H9 (cell line): ENCODE measurements around the gene MAD1L1. TPM values are rescaled to one million over a fixed set of nuclear protein-coding genes. Genes with fewer than 3 reads are reported as not detected.

ENCODE experiments used
- DNase-seq: peaks from one replicate; pipeline ENCODE4 v3.0.0-alpha.2; 2017
- H2AFZ ChIP-seq: one replicate; pipeline ENCODE4 v1.6.1; 2013; ENCODE audit warnings: mild to moderate bottlenecking, low read length, control low read depth, moderate library complexity
- H2AK5ac ChIP-seq: 2 replicates; pipeline ENCODE4 v1.6.1; 2013; ENCODE audit warnings: low read length, control low read depth, mixed read lengths; ENCODE audit not compliant: insufficient read length
- H2BK120ac ChIP-seq: one replicate; pipeline ENCODE4 v1.6.1; 2013; ENCODE audit warnings: low read depth, mild to moderate bottlenecking, low read length, control low read depth, inconsistent platforms; ENCODE audit not compliant: poor library complexity, severe bottlenecking
- H2BK12ac ChIP-seq: 2 replicates; pipeline ENCODE4 v1.6.1; 2013; ENCODE audit warnings: low read length, control low read depth, mixed read lengths, low read depth; ENCODE audit not compliant: insufficient read length
- H2BK15ac ChIP-seq: 2 replicates; pipeline ENCODE4 v1.6.1; 2013; ENCODE audit warnings: low read depth, low read length, control low read depth
- H2BK20ac ChIP-seq: one replicate; pipeline ENCODE4 v1.6.1; 2013; ENCODE audit warnings: low read depth, mild to moderate bottlenecking, low read length, control low read depth, inconsistent platforms; ENCODE audit not compliant: poor library complexity, severe bottlenecking
- H2BK5ac ChIP-seq: 2 replicates; pipeline ENCODE4 v1.6.1; 2013; ENCODE audit warnings: low read length, control low read depth, mixed read lengths; ENCODE audit not compliant: insufficient read length
- H3K14ac ChIP-seq: 2 replicates; pipeline ENCODE4 v1.6.1; 2013; ENCODE audit warnings: low read length, control low read depth; ENCODE audit not compliant: insufficient read depth
- H3K18ac ChIP-seq: 2 replicates; pipeline ENCODE4 v1.6.1; 2013; ENCODE audit warnings: low read depth, mild to moderate bottlenecking, mixed read lengths, low read length, control low read depth; ENCODE audit not compliant: insufficient read length
- H3K23ac ChIP-seq: 2 replicates; pipeline ENCODE4 v1.6.1; 2013; ENCODE audit warnings: low read length, control low read depth, mixed read lengths, low read depth; ENCODE audit not compliant: insufficient read length
- H3K23me2 ChIP-seq: 2 replicates; pipeline ENCODE4 v1.6.1; 2013; ENCODE audit warnings: low read depth, mild to moderate bottlenecking, mixed read lengths, low read length, control low read depth; ENCODE audit not compliant: insufficient read length, poor library complexity, severe bottlenecking
- H3K27ac ChIP-seq: 2 replicates; pipeline ENCODE4 v1.5.1; 2013; ENCODE audit warnings: low read length, control low read depth, mixed read lengths, low read depth; ENCODE audit not compliant: insufficient read length
- H3K27me3 ChIP-seq: 2 replicates; pipeline ENCODE4 v1.6.1; 2013; ENCODE audit warnings: low read length, control low read depth, inconsistent platforms; ENCODE audit not compliant: insufficient read depth
- H3K4ac ChIP-seq: 2 replicates; pipeline ENCODE4 v1.6.1; 2013; ENCODE audit warnings: low read depth, mild to moderate bottlenecking, control low read depth, inconsistent platforms, low read length, moderate library complexity
- H3K4me1 ChIP-seq: 2 replicates; pipeline ENCODE4 v1.6.1; 2013; ENCODE audit warnings: low read length, control low read depth, inconsistent platforms; ENCODE audit not compliant: insufficient read depth
- H3K4me2 ChIP-seq: 2 replicates; pipeline ENCODE4 v1.6.1; 2013; ENCODE audit warnings: low read length, control low read depth, mixed read lengths; ENCODE audit not compliant: insufficient read length, insufficient read depth
- H3K56ac ChIP-seq: 2 replicates; pipeline ENCODE4 v1.6.1; 2013; ENCODE audit warnings: low read depth, mild to moderate bottlenecking, mixed read lengths, low read length, control low read depth; ENCODE audit not compliant: insufficient read length
- H3K79me1 ChIP-seq: 2 replicates; pipeline ENCODE4 v1.6.1; 2013; ENCODE audit warnings: low read depth, mild to moderate bottlenecking, moderate library complexity, low read length, control low read depth, inconsistent platforms; ENCODE audit not compliant: insufficient read depth, poor library complexity, severe bottlenecking
- H3K79me2 ChIP-seq: 2 replicates; pipeline ENCODE4 v1.6.1; 2013; ENCODE audit warnings: low read length, control low read depth, inconsistent platforms; ENCODE audit not compliant: insufficient read depth
- H3K9ac ChIP-seq: 2 replicates; pipeline ENCODE4 v1.6.1; 2013; ENCODE audit warnings: low read length, control low read depth, mixed read lengths; ENCODE audit not compliant: insufficient read length; ENCODE audit errors: extremely low read depth
- H3K9me3 ChIP-seq: one replicate; pipeline ENCODE4 v1.6.1; 2013; ENCODE audit warnings: low read depth, low read length, inconsistent platforms; ENCODE audit not compliant: control insufficient read depth
- H3T11ph ChIP-seq: one replicate; pipeline ENCODE4 v1.6.1; 2013; ENCODE audit warnings: mild to moderate bottlenecking, low read length, control low read depth, inconsistent platforms
- H4K20me1 ChIP-seq: one replicate; pipeline ENCODE4 v1.6.1; 2013; ENCODE audit not compliant: control insufficient read depth, insufficient read length, insufficient read depth
- H4K5ac ChIP-seq: 2 replicates; pipeline ENCODE4 v1.6.1; 2013; ENCODE audit warnings: low read depth, mild to moderate bottlenecking, mixed read lengths, low read length, control low read depth; ENCODE audit not compliant: insufficient read length
- H4K8ac ChIP-seq: replicated peaks from 2 replicates; pipeline ENCODE4 v1.6.1; 2013; ENCODE audit warnings: low read length, control low read depth, mixed read lengths, low read depth; ENCODE audit not compliant: insufficient read length
- H4K91ac ChIP-seq: 2 replicates; pipeline ENCODE4 v1.6.1; 2013; ENCODE audit warnings: low read depth, mild to moderate bottlenecking, moderate library complexity, mixed read lengths, low read length, control low read depth; ENCODE audit not compliant: insufficient read length
- H3K27ac Mint-ChIP-seq, 3 experiments: 2 replicates in 2 of 3; 3 replicates in 1 of 3; pipeline ENCODE4 v1.8.0; 2020 to 2021; ENCODE audit warnings: mixed read lengths in 3 of 3, mild to moderate bottlenecking in 1 of 3, moderate library complexity in 1 of 3
- H3K27me3 Mint-ChIP-seq: 2 replicates; pipeline ENCODE4 v1.8.0; 2021; ENCODE audit warnings: low read depth, mild to moderate bottlenecking, moderate library complexity, mixed read lengths
- H3K36me3 Mint-ChIP-seq, 3 experiments: 2 replicates in 2 of 3; 3 replicates in 1 of 3; pipeline ENCODE4 v1.8.0; 2020 to 2021; ENCODE audit warnings: low read depth in 3 of 3, mixed read lengths in 3 of 3; ENCODE audit not compliant: insufficient read depth in 1 of 3
- H3K4me1 Mint-ChIP-seq, 2 experiments: 2 replicates each; pipeline ENCODE4 v1.8.0; 2020; ENCODE audit warnings: mixed read lengths in 2 of 2
- H3K4me3 Mint-ChIP-seq, 2 experiments: 2 replicates in 1 of 2; 3 replicates in 1 of 2; pipeline ENCODE4 v1.8.0; 2020 to 2021; ENCODE audit warnings: mild to moderate bottlenecking in 2 of 2, mixed read lengths in 2 of 2, moderate library complexity in 1 of 2
- H3K9me3 Mint-ChIP-seq, 2 experiments: 2 replicates in 1 of 2; 3 replicates in 1 of 2; pipeline ENCODE4 v1.8.0; 2020; ENCODE audit warnings: mild to moderate bottlenecking in 2 of 2, mixed read lengths in 2 of 2, moderate library complexity in 1 of 2
- WGBS: extraction: QIAGEN DNeasy Blood & Tissue Kit; methylation state at CpG from one replicate; pipeline ENCODE4 v1.1.7; 2013; ENCODE audit warnings: missing lambda C conversion rate, low lambda C conversion rate, mixed read lengths; ENCODE audit not compliant: insufficient read length; ENCODE audit errors: extremely low coverage; 5-methylcytosine and 5-hydroxymethylcytosine counted together
- total RNA-seq: library from RNA; stranded (reverse); gene quantifications from 2 replicates; pipeline ENCODE4 v1.2.1, GENCODE V29; 2021
- TF ChIP-seq, protein P1 (sequence below): fragments of 200-600 bp; sonication (generic); conservative IDR thresholded peaks from 3 replicates; pipeline ENCODE4 v1.8.0; 2021; ENCODE audit warnings: antibody characterized with exemption, mild to moderate bottlenecking

Gene MAD1L1
- total RNA-seq, 1 experiment from 2014 or later, result 39.0 TPM

DNA sequence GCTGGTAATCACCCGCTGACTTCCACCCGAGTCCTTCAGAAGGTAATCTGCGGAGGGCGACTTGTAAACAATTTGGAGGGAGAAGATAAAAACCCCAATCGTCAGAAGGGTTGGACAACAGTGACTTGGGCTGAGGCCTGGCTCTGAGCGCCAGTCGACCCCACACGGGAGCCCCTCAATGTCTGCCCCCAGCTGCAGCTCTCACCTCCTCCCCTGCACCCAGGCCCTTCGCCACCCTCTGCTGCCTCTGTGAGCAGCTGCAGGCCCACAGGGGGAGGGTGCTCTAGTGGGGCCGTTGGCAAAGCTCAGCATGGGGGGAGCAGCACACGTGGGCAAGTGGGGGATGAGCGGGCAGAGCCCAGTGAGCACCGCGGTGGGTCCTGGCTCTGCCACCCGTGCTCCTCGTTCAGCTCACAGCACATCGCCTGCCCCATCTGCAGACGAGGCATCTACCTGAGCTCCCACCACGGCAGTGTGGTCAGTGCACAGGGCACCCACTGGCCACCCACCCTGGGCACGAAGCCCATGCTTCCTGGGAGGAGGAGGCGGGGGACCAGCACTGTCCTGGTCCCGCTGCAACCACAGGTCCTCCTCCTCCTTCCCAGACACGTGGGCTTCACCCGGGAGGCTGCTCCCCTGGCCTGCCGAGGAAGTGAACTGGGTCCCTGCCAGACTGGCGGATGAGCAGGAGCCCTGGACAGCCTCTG is 282.1 kb downstream of the MAD1L1 start:
- no peaks in the 10 kb centered on the region for H3K4me1 ChIP-seq
- no peak overlapping the region for H4K91ac ChIP-seq
- H4K8ac ChIP-seq, result no peak overlapping the region
- no peak overlapping the region for H4K5ac ChIP-seq
- no peak overlapping the region for H3K18ac ChIP-seq
- no peak overlapping the region for H2AK5ac ChIP-seq
- H3K56ac ChIP-seq, result no peak overlapping the region
- no peaks in the 10 kb centered on the region for H3K4me1 Mint-ChIP-seq
- no peak overlapping the region for H2BK12ac ChIP-seq
- H3K36me3 Mint-ChIP-seq, result no peaks in the 10 kb centered on the region; a peak in 2 of 7 replicates
- no CpG with 5 or more reads among the region's 26 CpGs for WGBS
- H2BK15ac ChIP-seq, result no peak overlapping the region
- no peak overlapping the region for H2BK20ac ChIP-seq
- no peaks in the 10 kb centered on the region for H3K23me2 ChIP-seq
- no peaks in the 10 kb centered on the region for H4K20me1 ChIP-seq
- DNase-seq, result no peak
- H3K14ac ChIP-seq, result no peak overlapping the region
- H3K9me3 Mint-ChIP-seq, result no peaks in the 10 kb centered on the region
- H3K4ac ChIP-seq, result no peak overlapping the region
- H3K27me3 Mint-ChIP-seq, result no peaks in the 10 kb centered on the region
- no peak overlapping the region for H2AFZ ChIP-seq
- no peaks in the 10 kb centered on the region for H3K9me3 ChIP-seq
- H3K23ac ChIP-seq, result no peak overlapping the region
- H3K27ac Mint-ChIP-seq, result peak overlapping the region in 2 of 3 experiments; percentile 96 to 97; a peak in 5 of 7 replicates
- no peak overlapping the region for H2BK5ac ChIP-seq
- no peak overlapping the region for H3K9ac ChIP-seq
- no peaks in the 10 kb centered on the region for H3K79me1 ChIP-seq
- no peak overlapping the region for H3K4me3 Mint-ChIP-seq
- no peak overlapping the region for H2BK120ac ChIP-seq
- no peak overlapping the region for H3T11ph ChIP-seq
- H3K4me2 ChIP-seq, result no peak overlapping the region
- no peak overlapping the region for H3K27ac ChIP-seq
- H3K27me3 ChIP-seq, result no peaks in the 10 kb centered on the region
- no peaks in the 10 kb centered on the region for H3K79me2 ChIP-seq
- TF ChIP-seq, protein P1, sequence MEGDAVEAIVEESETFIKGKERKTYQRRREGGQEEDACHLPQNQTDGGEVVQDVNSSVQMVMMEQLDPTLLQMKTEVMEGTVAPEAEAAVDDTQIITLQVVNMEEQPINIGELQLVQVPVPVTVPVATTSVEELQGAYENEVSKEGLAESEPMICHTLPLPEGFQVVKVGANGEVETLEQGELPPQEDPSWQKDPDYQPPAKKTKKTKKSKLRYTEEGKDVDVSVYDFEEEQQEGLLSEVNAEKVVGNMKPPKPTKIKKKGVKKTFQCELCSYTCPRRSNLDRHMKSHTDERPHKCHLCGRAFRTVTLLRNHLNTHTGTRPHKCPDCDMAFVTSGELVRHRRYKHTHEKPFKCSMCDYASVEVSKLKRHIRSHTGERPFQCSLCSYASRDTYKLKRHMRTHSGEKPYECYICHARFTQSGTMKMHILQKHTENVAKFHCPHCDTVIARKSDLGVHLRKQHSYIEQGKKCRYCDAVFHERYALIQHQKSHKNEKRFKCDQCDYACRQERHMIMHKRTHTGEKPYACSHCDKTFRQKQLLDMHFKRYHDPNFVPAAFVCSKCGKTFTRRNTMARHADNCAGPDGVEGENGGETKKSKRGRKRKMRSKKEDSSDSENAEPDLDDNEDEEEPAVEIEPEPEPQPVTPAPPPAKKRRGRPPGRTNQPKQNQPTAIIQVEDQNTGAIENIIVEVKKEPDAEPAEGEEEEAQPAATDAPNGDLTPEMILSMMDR, result no peak
